Measurements from ENCODE around the gene PRPH2.
"Not testable (repeated sequence)": the region's sequence is repeated elsewhere in the genome, so short reads cannot be mapped to it uniquely, and the experiment has no call there.

The PRPH2 gene

DNA sequence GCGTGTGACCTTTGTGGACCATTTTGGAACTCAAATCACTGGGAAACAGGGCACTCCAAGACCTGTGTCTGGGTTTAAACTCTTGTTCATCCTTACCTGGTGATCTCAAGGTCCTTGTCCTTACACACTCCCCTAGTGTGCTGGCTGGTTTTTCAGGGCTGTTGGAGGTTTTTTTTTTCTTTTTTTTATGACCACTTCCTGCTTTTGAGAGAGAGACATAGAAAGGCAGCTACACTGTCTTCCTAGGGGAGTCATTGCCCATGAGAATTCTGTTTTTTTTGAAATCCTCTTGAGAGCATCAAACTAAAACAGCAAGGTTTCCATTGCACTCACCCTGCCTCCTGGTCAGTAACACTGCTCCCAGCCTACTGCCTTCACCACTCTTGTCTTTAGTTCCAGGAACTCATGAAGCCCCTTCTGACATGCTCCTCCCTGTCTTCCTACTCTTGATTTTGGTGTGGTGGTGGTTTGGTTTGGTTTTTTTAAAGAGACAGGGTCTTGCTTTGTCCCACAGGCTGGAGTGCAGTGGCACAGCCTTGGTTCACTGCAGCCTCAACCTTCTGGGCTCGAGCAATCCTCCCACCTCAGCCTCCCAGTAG, 28.6 kb downstream of the PRPH2 start:
- peaks cover 37% of the 10 kb centered on the region for H3K36me3 ChIP-seq (ENCODE audit: insufficient read depth, low read length)
- no peak overlapping the region for H3K9ac ChIP-seq (ENCODE audit: low read length)
- H3K27me3 ChIP-seq (ENCODE audit: control insufficient read depth in 1 of 2, insufficient read depth in 2 of 2, low read length in 2 of 2): no peaks in the 10 kb centered on the region
- no peaks in the 10 kb centered on the region for H3K9me3 ChIP-seq (ENCODE audit: low read length)
- H3K27ac ChIP-seq (ENCODE audit: low read depth, low read length): no peak overlapping the region
- no peak overlapping the region for H3K4me3 ChIP-seq (ENCODE audit: low read depth in 1 of 2, low read length in 2 of 2)
- H3K4me1 ChIP-seq (ENCODE audit: insufficient read depth, low read length): peaks cover 20% of the 10 kb centered on the region

GRCh38 chr6:42692137-42692911, 30.1 kb downstream of the PRPH2 start:
- H3K9me3 ChIP-seq (ENCODE audit: low read length): no peaks in the 10 kb centered on the region
- no peak overlapping the region for H3K27ac ChIP-seq (ENCODE audit: low read depth, low read length)
- no peak overlapping the region for H3K4me3 ChIP-seq (ENCODE audit: low read depth in 1 of 2, low read length in 2 of 2)
- H3K27me3 ChIP-seq (ENCODE audit: control insufficient read depth in 1 of 2, insufficient read depth in 2 of 2, low read length in 2 of 2): no peaks in the 10 kb centered on the region
- no peak overlapping the region for H3K9ac ChIP-seq (ENCODE audit: low read length)
- H3K4me1 ChIP-seq (ENCODE audit: insufficient read depth, low read length): peaks cover 20% of the 10 kb centered on the region
- peaks cover 50% of the 10 kb centered on the region for H3K36me3 ChIP-seq (ENCODE audit: insufficient read depth, low read length)

- Histone ChIP-seq H3K4me3 (ENCODE audit: low read depth in 1 of 2, low read length in 2 of 2) (no peak overlapping the region), H3K36me3 (ENCODE audit: insufficient read depth, low read length) (peaks cover 50% of the 10 kb centered on the region), H3K9me3 (ENCODE audit: low read length) (no peaks in the 10 kb centered on the region), H3K27ac (ENCODE audit: low read depth, low read length) (no peak overlapping the region), H3K4me1 (ENCODE audit: insufficient read depth, low read length) (peaks cover 15% of the 10 kb centered on the region), H3K27me3 (ENCODE audit: control insufficient read depth in 1 of 2, insufficient read depth in 2 of 2, low read length in 2 of 2) (no peaks in the 10 kb centered on the region), H3K9ac (ENCODE audit: low read length) (no peak overlapping the region)
Measured at GRCh38 chr6:42690872-42691271, 31.5 kb downstream of the PRPH2 start.

GRCh38 chr6:42690151-42690702, 32.2 kb downstream of the PRPH2 start:
- H3K4me3 ChIP-seq (ENCODE audit: low read depth in 1 of 2, low read length in 2 of 2): no peak overlapping the region
- no peak overlapping the region for H3K27ac ChIP-seq (ENCODE audit: low read depth, low read length)
- H3K9me3 ChIP-seq (ENCODE audit: low read length): no peaks in the 10 kb centered on the region
- peaks cover 57% of the 10 kb centered on the region for H3K36me3 ChIP-seq (ENCODE audit: insufficient read depth, low read length)
- H3K9ac ChIP-seq (ENCODE audit: low read length): no peak overlapping the region
- peaks cover 15% of the 10 kb centered on the region for H3K4me1 ChIP-seq (ENCODE audit: insufficient read depth, low read length)
- no peaks in the 10 kb centered on the region for H3K27me3 ChIP-seq (ENCODE audit: control insufficient read depth in 1 of 2, insufficient read depth in 2 of 2, low read length in 2 of 2)

- H3K9me3 ChIP-seq (ENCODE audit: low read length): no peaks in the 10 kb centered on the region
- H3K27me3 ChIP-seq (ENCODE audit: control insufficient read depth in 1 of 2, insufficient read depth in 2 of 2, low read length in 2 of 2): no peaks in the 10 kb centered on the region
- H3K9ac ChIP-seq (ENCODE audit: low read length): no peak overlapping the region
- H3K4me1 ChIP-seq (ENCODE audit: insufficient read depth, low read length): peaks cover 9% of the 10 kb centered on the region
- H3K27ac ChIP-seq (ENCODE audit: low read depth, low read length): no peak overlapping the region
- no peak overlapping the region for H3K4me3 ChIP-seq (ENCODE audit: low read depth in 1 of 2, low read length in 2 of 2)
- H3K36me3 ChIP-seq (ENCODE audit: insufficient read depth, low read length): peaks cover 65% of the 10 kb centered on the region
Measured at GRCh38 chr6:42689371-42689770, 33.0 kb downstream of the PRPH2 start.

- no peaks in the 10 kb centered on the region for H3K27me3 ChIP-seq (ENCODE audit: control insufficient read depth in 1 of 2, insufficient read depth in 2 of 2, low read length in 2 of 2)
- H3K9ac ChIP-seq (ENCODE audit: low read length): no peak overlapping the region
- H3K27ac ChIP-seq (ENCODE audit: low read depth, low read length): no peak overlapping the region
- H3K4me1 ChIP-seq (ENCODE audit: insufficient read depth, low read length): peaks cover 9% of the 10 kb centered on the region
- no peaks in the 10 kb centered on the region for H3K9me3 ChIP-seq (ENCODE audit: low read length)
- H3K36me3 ChIP-seq (ENCODE audit: insufficient read depth, low read length): peaks cover 63% of the 10 kb centered on the region
- no peak overlapping the region for H3K4me3 ChIP-seq (ENCODE audit: low read depth in 1 of 2, low read length in 2 of 2)
Measured at GRCh38 chr6:42688281-42688680, 34.1 kb downstream of the PRPH2 start.

GRCh38 chr6:42679358-42679757, 43.0 kb downstream of the PRPH2 start:
- no peaks in the 10 kb centered on the region for H3K4me1 ChIP-seq (ENCODE audit: insufficient read depth, low read length)
- H3K9ac ChIP-seq (ENCODE audit: low read length): no peak overlapping the region
- H3K27me3 ChIP-seq (ENCODE audit: control insufficient read depth in 1 of 2, insufficient read depth in 2 of 2, low read length in 2 of 2): no peaks in the 10 kb centered on the region
- no peak overlapping the region for H3K4me3 ChIP-seq (ENCODE audit: low read depth in 1 of 2, low read length in 2 of 2)
- H3K27ac ChIP-seq (ENCODE audit: low read depth, low read length): no peak overlapping the region
- peaks cover 78% of the 10 kb centered on the region for H3K36me3 ChIP-seq (ENCODE audit: insufficient read depth, low read length)
- H3K9me3 ChIP-seq (ENCODE audit: low read length): no peaks in the 10 kb centered on the region

GRCh38 chr6:42674780-42675179, 47.6 kb downstream of the PRPH2 start:
- Histone ChIP-seq H3K36me3 (ENCODE audit: insufficient read depth, low read length) (peaks cover 87% of the 10 kb centered on the region), H3K9ac (ENCODE audit: low read length) (no peak overlapping the region), H3K9me3 (ENCODE audit: low read length) (no peaks in the 10 kb centered on the region), H3K4me3 (ENCODE audit: low read depth in 1 of 2, low read length in 2 of 2) (no peak overlapping the region), H3K27ac (ENCODE audit: low read depth, low read length) (no peak overlapping the region), H3K4me1 (ENCODE audit: insufficient read depth, low read length) (no peaks in the 10 kb centered on the region), H3K27me3 (ENCODE audit: control insufficient read depth in 1 of 2, insufficient read depth in 2 of 2, low read length in 2 of 2) (no peaks in the 10 kb centered on the region)

GRCh38 chr6:42674368-42674767, 48.0 kb downstream of the PRPH2 start:
- not testable (repeated sequence) for H3K9me3 ChIP-seq (ENCODE audit: low read length); H3K9ac ChIP-seq (ENCODE audit: low read length); H3K4me1 ChIP-seq (ENCODE audit: insufficient read depth, low read length); H3K27me3 ChIP-seq (ENCODE audit: control insufficient read depth in 1 of 2, insufficient read depth in 2 of 2, low read length in 2 of 2); H3K4me3 ChIP-seq (ENCODE audit: low read depth in 1 of 2, low read length in 2 of 2); H3K27ac ChIP-seq (ENCODE audit: low read depth, low read length)
- peaks cover 87% of the 10 kb centered on the region for H3K36me3 ChIP-seq (ENCODE audit: insufficient read depth, low read length)

GRCh38 chr6:42664718-42665117, 57.7 kb downstream of the PRPH2 start:
- no peaks in the 10 kb centered on the region for H3K4me1 ChIP-seq (ENCODE audit: insufficient read depth, low read length)
- H3K27me3 ChIP-seq (ENCODE audit: control insufficient read depth in 1 of 2, insufficient read depth in 2 of 2, low read length in 2 of 2): no peaks in the 10 kb centered on the region
- no peak overlapping the region for H3K9ac ChIP-seq (ENCODE audit: low read length)
- H3K27ac ChIP-seq (ENCODE audit: low read depth, low read length): no peak overlapping the region
- H3K9me3 ChIP-seq (ENCODE audit: low read length): no peaks in the 10 kb centered on the region
- H3K36me3 ChIP-seq (ENCODE audit: insufficient read depth, low read length): peaks cover 75% of the 10 kb centered on the region
- H3K4me3 ChIP-seq (ENCODE audit: low read depth in 1 of 2, low read length in 2 of 2): no peak overlapping the region

GRCh38 chr6:42661540-42662153, 60.8 kb downstream of the PRPH2 start:
- H3K36me3 ChIP-seq (ENCODE audit: insufficient read depth, low read length): peaks cover 69% of the 10 kb centered on the region
- H3K9me3 ChIP-seq (ENCODE audit: low read length): no peaks in the 10 kb centered on the region
- no peak overlapping the region for H3K4me3 ChIP-seq (ENCODE audit: low read depth in 1 of 2, low read length in 2 of 2)
- no peaks in the 10 kb centered on the region for H3K27me3 ChIP-seq (ENCODE audit: control insufficient read depth in 1 of 2, insufficient read depth in 2 of 2, low read length in 2 of 2)
- H3K9ac ChIP-seq (ENCODE audit: low read length): no peak overlapping the region
- no peaks in the 10 kb centered on the region for H3K4me1 ChIP-seq (ENCODE audit: insufficient read depth, low read length)
- no peak overlapping the region for H3K27ac ChIP-seq (ENCODE audit: low read depth, low read length)
